8988T (cell line): Measurements from ENCODE around the gene YPEL2.
"Not testable (repeated sequence)": the region's sequence is repeated elsewhere in the genome, so short reads cannot be mapped to it uniquely, and the experiment has no call there.

Source experiments
- DNase-seq: peaks from one replicate; pipeline ENCODE4 v3.0.0; 2011

The YPEL2 gene, protein sequence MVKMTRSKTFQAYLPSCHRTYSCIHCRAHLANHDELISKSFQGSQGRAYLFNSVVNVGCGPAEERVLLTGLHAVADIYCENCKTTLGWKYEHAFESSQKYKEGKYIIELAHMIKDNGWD

GRCh38 chr17:59331129-59331928 is at the start of gene YPEL2:
Gene YPEL2 (plus strand): TSS chr17:59331655. CDS start chr17:59353410, 21,755 bp downstream.
- DNase-seq = peak; percentile 89

- no peak for DNase-seq
These were observed 47.1 kb upstream of the YPEL2 start for GRCh38 chr17:59284317-59284716.

GRCh38 chr17:59287452-59287851 is 44.0 kb upstream of the YPEL2 start:
- no peak for DNase-seq

GRCh38 chr17:59287891-59288290 is 43.6 kb upstream of the YPEL2 start:
- DNase-seq = no peak

DNA sequence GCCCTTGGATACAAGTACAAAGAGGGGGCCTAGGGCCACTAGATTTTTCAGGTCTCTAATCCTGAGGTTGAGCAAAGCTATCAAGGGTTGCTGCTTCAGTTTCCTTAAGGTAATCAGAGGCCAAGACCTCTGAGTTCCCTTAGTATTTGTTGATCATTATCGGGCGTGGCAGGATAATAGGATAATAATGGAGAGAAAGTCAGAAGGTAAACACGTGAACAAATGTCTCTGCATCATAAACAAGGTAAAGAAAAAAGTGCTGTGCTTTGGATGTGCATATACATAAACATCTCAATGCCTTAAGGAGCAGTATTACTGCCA is 41.5 kb upstream of the YPEL2 start:
- no peak for DNase-seq

DNA sequence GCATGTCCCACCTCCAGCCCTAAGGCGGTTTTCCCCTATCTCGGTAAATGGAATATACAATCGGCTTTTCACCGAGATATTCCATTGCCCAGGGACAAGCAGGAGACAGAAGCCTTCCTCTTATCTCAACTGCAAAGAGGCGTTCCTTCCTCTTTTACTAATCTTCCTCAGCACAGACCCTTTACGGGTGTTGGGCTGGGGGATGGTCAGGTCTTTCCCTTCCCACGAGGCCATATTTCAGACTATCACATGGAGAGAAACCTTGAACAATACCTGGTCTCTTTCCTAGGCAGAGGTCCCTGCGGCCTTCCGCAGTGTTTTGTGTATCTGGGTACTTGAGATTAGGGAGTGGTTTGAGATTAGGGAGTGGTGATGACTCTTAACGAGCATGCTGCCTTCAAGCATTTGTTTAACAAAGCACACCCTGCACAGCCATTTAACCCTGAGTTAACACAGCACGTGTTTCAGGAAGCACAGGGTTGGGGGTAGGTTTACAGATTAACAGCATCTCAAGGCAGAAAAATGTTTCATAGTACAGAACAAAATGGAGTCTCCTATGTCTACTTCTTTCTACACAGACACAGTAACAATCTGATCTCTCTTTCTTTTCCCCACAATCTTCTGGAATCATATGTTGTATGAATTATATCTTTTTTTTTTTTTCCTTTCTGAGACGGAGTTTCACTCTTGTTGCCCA is 41.0 kb upstream of the YPEL2 start:
- DNase-seq = not testable (repeated sequence)

GRCh38 chr17:59292174-59292523 is 39.3 kb upstream of the YPEL2 start:
- no peak for DNase-seq

- no peak for DNase-seq
These were observed 35.3 kb upstream of the YPEL2 start for GRCh38 chr17:59296190-59296589.

GRCh38 chr17:59298521-59298920 is 32.9 kb upstream of the YPEL2 start:
- no peak for DNase-seq

DNA sequence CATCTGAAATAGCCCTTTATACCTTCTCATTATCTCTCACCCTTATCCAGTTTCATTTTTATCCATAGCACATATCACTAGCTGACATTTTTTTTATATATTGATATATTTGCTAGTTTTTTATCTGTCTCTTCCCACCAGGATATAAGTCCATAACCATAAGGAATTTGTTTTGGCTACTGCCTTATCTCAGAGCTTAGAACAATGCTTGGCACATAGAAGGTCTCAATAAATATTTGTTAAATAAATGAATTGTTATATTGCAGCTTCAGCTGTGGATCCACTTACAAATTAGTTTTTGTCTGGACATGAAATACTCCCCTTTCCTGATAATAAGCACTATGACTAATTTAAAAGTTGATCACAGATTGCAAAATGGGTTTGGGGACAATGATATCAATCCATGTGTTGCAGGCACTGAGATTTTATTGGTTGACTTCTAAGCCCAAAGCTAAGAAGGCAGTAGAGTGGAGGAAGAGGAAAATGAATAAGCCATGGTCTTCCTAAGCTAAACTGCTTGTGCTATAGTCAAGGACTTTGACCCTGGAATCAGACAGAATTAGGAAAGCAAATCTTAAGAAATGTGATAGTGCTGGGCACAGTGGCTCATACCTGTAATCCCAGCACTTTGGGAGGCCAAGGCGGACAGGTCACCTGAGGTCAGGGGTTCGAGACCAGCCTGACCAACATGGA is 31.9 kb upstream of the YPEL2 start:
- no peak for DNase-seq

- no peak for DNase-seq
These were observed 30.5 kb upstream of the YPEL2 start for GRCh38 chr17:59300941-59301340.

DNA sequence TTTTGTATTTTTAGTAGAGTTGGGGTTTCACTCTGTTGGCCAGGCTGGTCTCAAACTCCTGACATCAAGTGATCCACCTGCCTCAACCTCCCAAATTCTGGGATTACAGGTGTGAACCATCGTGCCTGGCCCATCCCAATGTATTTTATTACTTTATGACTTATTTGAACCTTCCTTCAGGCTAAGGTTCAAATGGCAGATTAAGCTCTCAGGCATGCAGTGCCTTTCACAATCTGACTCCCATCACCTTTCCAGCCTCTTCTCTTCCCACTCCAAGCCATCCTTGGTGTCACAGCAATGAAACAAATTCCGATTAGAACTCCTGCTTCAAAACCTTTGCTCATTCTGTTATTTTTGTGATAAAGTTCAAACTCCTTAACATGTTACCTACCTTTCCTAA is 26.6 kb upstream of the YPEL2 start:
- DNase-seq = no peak

- no peak for DNase-seq
These were observed 21.1 kb upstream of the YPEL2 start for GRCh38 chr17:59310263-59310920.

- DNase-seq = peak; percentile 18
These were observed 20.4 kb upstream of the YPEL2 start for GRCh38 chr17:59311051-59311468.

DNA sequence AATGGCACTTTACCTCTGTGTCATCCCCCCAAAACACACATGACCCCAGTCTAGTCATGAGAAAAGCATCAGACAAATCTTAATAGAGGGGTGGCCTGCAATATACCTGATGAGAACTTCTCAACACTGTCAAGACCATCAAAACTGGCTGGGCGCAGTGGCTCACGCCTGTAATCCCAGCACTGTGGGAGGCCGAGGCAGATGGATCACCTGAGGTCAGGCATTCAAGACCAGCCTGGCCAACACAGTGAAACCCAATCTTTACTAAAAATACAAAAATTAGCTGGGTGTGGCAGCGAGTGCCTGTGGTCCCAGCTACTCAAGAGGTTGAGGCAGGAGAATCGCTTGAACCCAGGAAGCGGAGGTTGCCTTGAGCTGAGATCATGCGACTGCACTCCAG is 19.9 kb upstream of the YPEL2 start:
- DNase-seq = not testable (repeated sequence)

- no peak for DNase-seq
These were observed 15.6 kb upstream of the YPEL2 start for GRCh38 chr17:59315866-59316265.

DNA sequence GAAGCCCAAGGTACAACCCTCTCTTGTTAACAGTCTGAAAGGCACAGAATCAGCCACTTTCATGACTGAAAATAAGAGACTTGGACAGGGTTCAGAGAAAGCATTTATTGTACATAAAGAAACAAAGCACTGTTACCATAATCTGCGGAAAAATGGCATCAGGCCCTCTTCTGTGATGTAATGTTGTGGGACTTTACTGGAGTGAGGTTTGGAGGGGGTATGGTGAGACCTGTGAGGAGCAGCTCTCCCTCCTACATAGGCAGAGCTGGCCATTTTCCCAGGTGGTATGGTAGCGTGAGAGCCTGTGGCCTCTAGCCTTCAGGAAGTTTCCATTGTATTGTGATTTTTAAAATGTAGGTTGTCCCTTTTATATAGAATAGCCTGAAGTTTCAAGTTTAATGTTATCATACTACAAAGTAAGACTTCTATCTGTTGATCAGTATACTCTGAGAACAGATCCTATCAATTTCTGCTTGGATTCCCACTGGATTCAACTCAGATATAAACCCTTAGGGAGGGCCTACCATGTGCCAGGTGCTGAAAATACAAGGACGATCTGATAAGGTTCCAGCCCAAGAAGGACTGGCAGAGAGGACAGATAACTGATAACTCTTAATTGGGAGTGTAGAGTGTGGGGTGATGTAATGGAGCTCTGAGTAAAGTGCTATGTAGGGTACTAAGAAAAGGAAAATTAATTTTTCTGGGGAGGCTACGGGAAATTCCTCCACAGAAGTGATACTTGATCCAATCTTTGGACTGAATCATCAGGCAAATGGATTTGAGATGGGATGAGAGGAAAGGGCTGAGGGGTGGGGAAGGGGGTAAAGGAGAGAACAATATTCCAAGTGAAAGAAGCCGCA is 4.1 kb upstream of the YPEL2 start:
- no peak for DNase-seq

- no peak for DNase-seq
These were observed 3.5 kb upstream of the YPEL2 start for GRCh38 chr17:59327981-59328290.

- no peak for DNase-seq
These were observed 2.9 kb upstream of the YPEL2 start for GRCh38 chr17:59328601-59329000.

DNA sequence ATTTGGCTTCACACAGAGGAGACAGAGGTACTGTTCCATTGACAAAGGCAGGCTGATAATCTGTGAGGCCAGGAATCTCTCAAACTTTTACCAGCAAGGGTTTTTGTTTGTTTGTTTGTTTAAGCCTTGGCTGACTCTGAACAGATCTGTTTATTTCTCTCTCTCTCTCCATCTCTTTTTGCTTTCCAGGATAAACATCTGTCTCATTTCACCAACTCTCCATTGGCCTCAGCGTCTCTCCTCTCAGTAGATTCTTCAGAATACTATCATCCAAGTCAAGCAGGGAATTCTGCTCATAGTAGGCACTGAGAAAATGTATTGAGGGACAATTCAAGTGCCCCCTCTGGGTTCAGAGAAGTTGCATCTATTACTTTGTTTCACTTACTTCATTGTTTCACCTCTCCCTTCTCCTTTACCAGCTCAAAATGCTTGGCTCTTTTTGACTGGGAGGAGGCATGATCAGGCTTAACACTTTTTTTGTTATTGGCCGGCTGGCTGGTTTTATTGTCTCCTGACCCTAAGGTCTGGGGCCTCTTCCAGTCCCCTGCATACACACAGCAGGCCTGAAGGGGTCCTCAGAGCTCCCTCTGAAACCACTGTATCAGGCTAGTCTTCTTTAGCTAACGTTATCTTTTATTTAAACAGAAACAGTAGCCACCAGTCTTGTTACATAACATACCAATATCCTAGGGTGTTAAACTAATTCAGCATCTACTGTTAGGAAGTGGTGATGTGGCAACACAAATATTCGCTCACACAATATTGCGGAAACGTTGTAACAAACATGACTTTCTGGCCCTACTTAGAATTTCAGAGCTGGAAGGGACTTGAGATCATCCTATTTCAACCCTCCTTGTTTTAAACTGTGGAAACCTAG is 2.0 kb upstream of the YPEL2 start:
- peak; percentile 24 for DNase-seq
